Measurements from ENCODE around the gene PIMREG.

The PIMREG gene

GRCh38 chr17:6444571-6445335, 498 bp downstream of the PIMREG start:
- TF ChIP-seq CTCF (IDR thresholded peaks at IDR 0.05; ENCODE audit: extremely low read depth, insufficient read depth, missing control alignments) = no peak
- no peak for DNase-seq (ENCODE audit: low spot score)
- in situ Hi-C loops (cut with MboI; ENCODE audit: low pct_unique_long_range_greater_than_20kb, low sequenced_read_pairs, unreplicated experiment) = loop anchor here (25.0 kb wide), 1 partner anchor 732 kb away; no protein-coding TSS in a partner anchor

GRCh38 chr17:6446516-6447100, 2.4 kb downstream of the PIMREG start:
- no peak for DNase-seq (ENCODE audit: low spot score)
- TF ChIP-seq CTCF (IDR thresholded peaks at IDR 0.05; ENCODE audit: extremely low read depth, insufficient read depth, missing control alignments) = no peak
- in situ Hi-C loops (cut with MboI; ENCODE audit: low pct_unique_long_range_greater_than_20kb, low sequenced_read_pairs, unreplicated experiment) = loop anchor here (25.0 kb wide), 1 partner anchor 734 kb away; no protein-coding TSS in a partner anchor

GRCh38 chr17:6448473-6448872, 4.2 kb downstream of the PIMREG start:
- no peak for DNase-seq (ENCODE audit: low spot score)
- in situ Hi-C loops (cut with MboI; ENCODE audit: low pct_unique_long_range_greater_than_20kb, low sequenced_read_pairs, unreplicated experiment) = loop anchor here (25.0 kb wide), 1 partner anchor 736 kb away; no protein-coding TSS in a partner anchor
- TF ChIP-seq CTCF (IDR thresholded peaks at IDR 0.05; ENCODE audit: extremely low read depth, insufficient read depth, missing control alignments) = no peak

GRCh38 chr17:6449307-6449706, 5.1 kb downstream of the PIMREG start:
- in situ Hi-C loops (cut with MboI; ENCODE audit: low pct_unique_long_range_greater_than_20kb, low sequenced_read_pairs, unreplicated experiment) = loop anchor here (25.0 kb wide), 1 partner anchor 737 kb away; no protein-coding TSS in a partner anchor
- TF ChIP-seq CTCF (IDR thresholded peaks at IDR 0.05; ENCODE audit: extremely low read depth, insufficient read depth, missing control alignments) = no peak

GRCh38 chr17:6450926-6451832, 6.9 kb downstream of the PIMREG start:
- in situ Hi-C loops (cut with MboI; ENCODE audit: low pct_unique_long_range_greater_than_20kb, low sequenced_read_pairs, unreplicated experiment) = no loop called here
- no peak for DNase-seq (ENCODE audit: low spot score)

More at GRCh38 chr17:6449307-6449706, 5.1 kb downstream of the PIMREG start:
- DNase-seq (ENCODE audit: low spot score) = no peak

More at GRCh38 chr17:6450926-6451832, 6.9 kb downstream of the PIMREG start:
- TF ChIP-seq CTCF (IDR thresholded peaks at IDR 0.05; ENCODE audit: extremely low read depth, insufficient read depth, missing control alignments) = no peak
